Measurements from ENCODE around the gene ZFYVE16.
"Not testable (repeated sequence)": the region's sequence is repeated elsewhere in the genome, so short reads cannot be mapped to it uniquely, and the experiment has no call there.

Gene ZFYVE16

GRCh38 chr5:80407735-80408483 is at the start of gene ZFYVE16:
ZFYVE16 (plus strand) TSS chr5:80408064; CDS start chr5:80434148, 26,084 bp downstream.
- DNase-seq: peak; percentile 98

- no peak for DNase-seq
These were observed 46.9 kb upstream of the ZFYVE16 start for GRCh38 chr5:80360914-80361444.

GRCh38 chr5:80364892-80365291 is 43.0 kb upstream of the ZFYVE16 start:
- DNase-seq: no peak

- DNase-seq: no peak
These were observed 39.0 kb upstream of the ZFYVE16 start for GRCh38 chr5:80368661-80369480.

- no peak for DNase-seq
These were observed 38.3 kb upstream of the ZFYVE16 start for GRCh38 chr5:80369521-80369920.

GRCh38 chr5:80370390-80370789 is 37.5 kb upstream of the ZFYVE16 start:
- no peak for DNase-seq

GRCh38 chr5:80372780-80373179 is 35.1 kb upstream of the ZFYVE16 start:
- no peak for DNase-seq

- DNase-seq: no peak
These were observed 33.7 kb upstream of the ZFYVE16 start for GRCh38 chr5:80374188-80374587.

GRCh38 chr5:80376557-80376956 is 31.3 kb upstream of the ZFYVE16 start:
- no peak for DNase-seq

- no peak for DNase-seq
These were observed 25.4 kb upstream of the ZFYVE16 start for GRCh38 chr5:80382488-80382887.

- no peak for DNase-seq
These were observed 20.6 kb upstream of the ZFYVE16 start for GRCh38 chr5:80387063-80387768.

GRCh38 chr5:80389580-80389979 is 18.3 kb upstream of the ZFYVE16 start:
- no peak for DNase-seq

- DNase-seq: not testable (repeated sequence)
These were observed 17.5 kb upstream of the ZFYVE16 start for GRCh38 chr5:80390413-80390812.

GRCh38 chr5:80391267-80391666 is 16.6 kb upstream of the ZFYVE16 start:
- not testable (repeated sequence) for DNase-seq

GRCh38 chr5:80399526-80400239 is 8.2 kb upstream of the ZFYVE16 start:
- no peak for DNase-seq

- not testable (repeated sequence) for DNase-seq
These were observed 7.5 kb upstream of the ZFYVE16 start for GRCh38 chr5:80400368-80400767.

GRCh38 chr5:80403782-80404181 is 4.1 kb upstream of the ZFYVE16 start:
- no peak for DNase-seq

GRCh38 chr5:80406980-80407734 is 707 bp upstream of the ZFYVE16 start:
- peak; percentile 14 for DNase-seq

- peak; percentile 60 for DNase-seq
These were observed 861 bp downstream of the ZFYVE16 start for GRCh38 chr5:80408484-80409366.

GRCh38 chr5:80409367-80409966 is 1.6 kb downstream of the ZFYVE16 start:
- DNase-seq: no peak
